Hippocampal formation (tissue), 2 donors: ENCODE measurements around the gene CCER1.
A peak's percentile ranks its signal among the peaks of the same experiment; 100 is the strongest.

ENCODE experiments used
- DNase-seq, 2 donors: peaks; one replicate each; lab custom pipeline; 2025; lab: John Stamatoyannopoulos, UW

Gene CCER1

DNA sequence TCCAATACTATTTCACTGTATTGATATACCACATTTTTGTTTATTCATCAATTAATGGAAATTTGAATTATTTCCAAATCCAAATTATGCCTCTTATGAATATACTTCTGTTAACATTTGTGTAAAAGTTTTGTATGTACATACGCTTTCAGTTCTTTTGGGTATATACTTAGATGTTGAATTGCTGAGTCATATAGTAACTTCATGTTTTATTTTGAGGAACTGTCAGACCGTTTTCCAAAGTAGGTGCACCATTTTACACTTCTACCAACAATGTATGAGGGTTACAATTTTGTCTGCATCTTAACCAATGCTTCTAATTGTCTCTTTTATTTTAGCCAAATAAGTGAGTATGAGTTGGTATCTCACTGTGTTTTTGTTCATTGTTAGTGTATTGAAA lies 10.2 kb upstream of the CCER1 start:
- DNase-seq = no peak

GRCh38 chr12:90964616-90965015 lies 9.6 kb upstream of the CCER1 start:
- no peak for DNase-seq

GRCh38 chr12:90963946-90964345 lies 9.0 kb upstream of the CCER1 start:
- no peak for DNase-seq

- DNase-seq = no peak
Measured at GRCh38 chr12:90961154-90961553, 6.2 kb upstream of the CCER1 start.

DNA sequence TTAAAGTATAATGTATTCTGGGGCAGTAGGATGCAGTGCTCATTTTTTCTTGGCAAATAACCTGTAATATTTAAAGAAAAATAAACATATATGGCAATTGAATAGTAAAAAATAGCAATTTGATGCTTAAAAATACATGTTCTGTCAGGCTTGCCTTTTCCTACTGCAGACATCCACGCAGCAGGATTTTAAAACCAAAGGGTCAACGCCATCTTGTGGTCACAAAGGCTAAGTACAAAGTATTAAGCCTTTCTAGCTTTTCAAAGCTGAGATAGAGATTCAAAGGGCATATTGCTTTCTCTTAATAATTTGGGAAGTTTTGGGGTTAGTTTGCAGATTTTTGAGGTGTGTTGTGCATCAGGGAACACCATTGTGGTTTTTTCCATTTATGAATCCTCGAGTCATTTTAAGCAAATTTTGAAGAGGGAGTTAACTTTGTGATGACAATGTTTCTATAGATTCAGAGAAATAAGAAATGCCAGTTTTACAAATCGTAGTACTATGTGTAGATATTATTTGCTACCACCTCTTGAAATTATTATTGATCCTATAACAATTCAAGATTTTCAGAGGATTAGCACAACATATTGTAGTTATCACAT lies 4.7 kb upstream of the CCER1 start:
- peak in 1 of 2 donors; percentile 78 for DNase-seq

GRCh38 chr12:90959032-90959431 lies 4.1 kb upstream of the CCER1 start:
- peak in 1 of 2 donors; percentile 10 for DNase-seq

GRCh38 chr12:90958347-90958746 lies 3.4 kb upstream of the CCER1 start:
- DNase-seq = no peak

DNA sequence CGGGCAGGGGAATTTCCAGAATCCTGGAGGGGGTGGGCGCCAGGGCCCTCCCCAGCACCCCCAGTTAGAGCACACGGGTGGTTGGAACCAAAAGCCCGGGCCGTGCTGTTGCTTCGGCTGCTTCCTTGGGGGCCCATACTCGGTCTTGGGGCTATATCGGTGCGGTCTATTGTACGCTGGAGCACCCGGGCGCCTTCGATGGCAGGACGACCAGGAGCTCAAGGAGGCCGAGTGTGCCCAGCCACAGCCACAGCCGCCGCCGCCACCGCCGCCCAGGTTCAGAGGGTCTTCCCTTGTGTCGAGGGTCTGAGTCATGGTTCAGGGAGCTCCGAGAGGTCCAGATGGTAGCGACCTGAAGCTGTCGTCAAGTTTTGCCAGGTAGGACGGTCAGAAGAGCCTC lies 548 bp downstream of the CCER1 start:
- no peak for DNase-seq

DNA sequence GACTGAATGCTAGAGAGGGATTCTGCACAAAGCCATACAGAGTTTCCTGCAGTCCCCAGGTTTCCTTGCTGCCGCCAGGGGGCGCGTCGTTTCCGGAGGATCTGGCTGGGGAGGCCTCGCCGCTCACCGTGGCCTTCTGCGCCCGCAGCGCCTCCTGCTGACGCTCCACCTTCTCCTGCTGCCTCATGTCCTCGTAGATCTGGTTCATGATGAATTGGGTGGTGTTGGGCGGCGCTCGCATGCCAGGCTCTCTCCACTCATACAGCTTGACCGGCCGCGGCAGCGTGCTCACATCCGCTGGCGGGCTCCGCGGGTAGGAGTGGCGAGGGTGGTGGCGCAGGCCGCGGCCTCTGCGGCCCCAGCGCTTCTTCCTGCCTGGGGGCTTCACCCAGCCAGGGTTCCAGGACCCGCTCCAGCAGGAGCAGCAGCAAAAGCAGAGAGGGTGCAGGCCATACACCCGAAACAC lies 987 bp downstream of the CCER1 start:
- no peak for DNase-seq

DNA sequence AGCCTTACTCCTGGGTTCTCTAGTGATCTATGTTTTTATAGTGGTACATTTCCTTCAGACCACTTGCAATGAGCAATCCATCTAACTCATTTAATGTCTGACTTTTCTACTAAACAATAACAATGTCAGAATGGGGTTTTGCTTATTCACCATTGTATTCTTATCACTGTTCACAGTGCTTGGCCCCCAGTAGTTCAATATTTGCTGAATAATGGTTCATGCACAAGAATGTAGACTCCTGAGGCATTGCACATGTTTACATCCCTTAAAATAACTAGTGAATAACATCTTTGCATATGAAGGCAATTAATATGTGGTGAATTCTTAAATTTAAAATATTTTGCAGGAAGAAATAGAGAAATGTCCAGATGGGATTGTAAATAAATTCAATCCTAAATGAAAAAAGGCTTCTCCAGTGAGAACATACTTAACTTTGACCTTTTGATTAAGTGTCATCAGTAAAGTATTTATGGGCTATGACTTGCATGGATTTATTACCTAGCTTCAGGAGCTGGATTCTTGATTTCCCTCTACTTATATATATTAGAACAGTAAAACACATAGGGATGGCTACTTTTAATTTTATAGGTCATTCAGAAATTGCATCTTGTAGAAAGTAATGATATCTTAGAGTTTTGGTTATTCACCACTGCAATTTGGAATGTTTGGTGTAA lies 3.4 kb downstream of the CCER1 start:
- DNase-seq = no peak

DNA sequence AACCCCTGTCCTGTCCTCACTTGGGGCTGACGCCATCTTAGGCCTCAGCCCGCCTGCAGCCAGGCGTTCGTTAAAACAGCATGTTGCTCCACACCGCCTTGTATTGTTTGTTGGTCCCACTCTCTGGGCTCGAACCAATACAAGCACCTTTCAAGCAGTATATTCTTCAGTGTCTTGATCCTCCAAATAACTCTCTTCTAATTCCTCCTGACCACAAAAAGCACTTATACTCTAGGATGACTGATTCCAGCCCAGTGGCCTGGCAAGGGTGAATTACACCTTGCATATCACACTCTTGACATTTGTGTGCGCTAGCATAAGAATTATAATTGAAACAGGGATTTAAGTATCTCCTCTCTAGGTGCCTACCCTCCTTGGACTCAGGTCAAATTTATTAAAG lies 7.1 kb downstream of the CCER1 start:
- no peak for DNase-seq

GRCh38 chr12:90945070-90945649 lies 9.8 kb downstream of the CCER1 start:
- peak in 1 of 2 donors; percentile 42 for DNase-seq

DNA sequence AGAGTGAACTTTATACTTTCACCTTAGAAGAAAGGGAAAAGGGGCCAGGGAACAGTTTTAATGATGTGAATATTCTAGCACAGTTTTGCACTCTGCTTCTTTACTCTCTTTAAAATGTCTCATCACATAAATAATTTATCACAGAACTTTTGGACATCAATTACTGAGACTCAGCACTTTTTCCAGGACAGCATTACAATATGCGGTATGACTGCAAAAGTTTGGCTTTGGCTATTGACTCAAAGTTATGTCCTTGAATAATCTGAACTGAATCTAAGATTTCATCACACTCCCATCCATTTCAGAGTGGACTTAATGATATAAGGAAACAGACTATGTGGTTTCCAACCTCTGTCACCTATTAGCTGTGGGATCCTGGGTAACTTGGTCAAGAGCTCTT lies 11.7 kb downstream of the CCER1 start:
- DNase-seq = no peak

DNA sequence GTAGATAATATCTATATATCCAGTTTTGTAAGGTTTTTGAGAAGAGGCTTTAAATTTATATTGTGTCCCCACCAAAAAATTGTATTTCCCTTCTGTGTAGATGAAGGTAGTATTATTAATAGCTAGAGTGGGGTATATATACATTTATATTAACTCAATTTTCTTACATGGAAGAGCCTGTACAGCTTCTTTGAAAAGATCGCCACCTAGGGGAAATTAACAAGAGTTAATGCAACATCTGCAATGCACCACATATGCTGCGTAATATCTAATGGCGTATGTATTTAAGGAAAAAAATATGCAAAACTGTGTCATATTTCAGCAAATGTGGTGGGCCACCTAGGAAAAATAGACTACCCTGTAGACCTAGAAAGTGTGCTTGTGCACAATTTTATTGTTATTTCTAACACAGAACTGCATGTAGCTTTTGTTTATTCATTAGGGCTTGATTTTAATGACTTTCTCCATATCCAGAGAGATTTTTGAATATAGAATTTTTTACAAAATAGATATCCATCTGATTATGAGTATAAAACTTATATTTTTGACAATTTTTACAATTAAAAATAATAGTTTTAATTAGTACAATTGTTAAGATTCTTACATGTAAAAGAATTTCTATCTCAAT lies 14.0 kb downstream of the CCER1 start:
- DNase-seq = no peak

DNA sequence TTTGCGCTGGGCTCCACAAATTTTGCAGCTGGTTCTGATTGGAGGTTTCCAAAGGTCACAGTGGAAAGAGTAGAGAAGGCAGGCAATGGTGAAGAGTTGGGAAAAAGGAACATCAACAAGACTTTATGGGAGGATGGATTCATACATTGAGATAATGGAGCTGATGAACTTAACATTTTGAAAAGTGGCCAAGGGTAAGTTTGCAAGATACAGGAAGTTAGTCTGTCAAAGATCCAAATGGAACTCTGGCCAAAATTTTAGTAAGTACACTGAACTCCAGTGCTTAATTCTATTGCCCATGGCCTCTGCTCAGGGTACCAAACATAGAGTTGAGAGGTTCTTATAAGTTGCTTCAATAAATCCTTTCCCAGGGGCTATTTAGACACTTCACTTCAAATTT lies 15.6 kb downstream of the CCER1 start:
- DNase-seq = no peak

DNA sequence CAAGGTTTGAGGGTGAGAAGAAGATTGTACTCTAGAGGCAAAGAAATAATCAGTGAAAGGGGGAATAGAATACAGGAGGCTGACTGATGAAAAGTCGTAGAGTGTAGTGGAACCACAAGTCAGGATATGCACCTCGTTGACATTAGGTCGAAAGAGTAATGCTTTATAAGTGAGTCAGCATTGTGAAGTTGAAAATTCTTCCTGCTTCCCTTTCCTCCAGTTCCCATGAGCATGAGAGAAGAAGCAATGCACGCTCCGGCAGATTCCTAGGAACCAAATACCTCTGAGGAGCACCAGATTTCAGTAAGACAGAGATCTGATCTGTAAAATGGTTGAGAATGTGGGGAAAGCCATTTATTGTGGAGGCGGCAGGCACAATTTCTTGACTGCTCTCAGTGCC lies 16.5 kb downstream of the CCER1 start:
- DNase-seq = no peak

- no peak for DNase-seq
Measured at GRCh38 chr12:90937651-90938050, 17.3 kb downstream of the CCER1 start.

GRCh38 chr12:90936230-90937005 lies 18.6 kb downstream of the CCER1 start:
- no peak for DNase-seq

- DNase-seq = no peak
Measured at GRCh38 chr12:90925562-90925961, 29.4 kb downstream of the CCER1 start.

DNA sequence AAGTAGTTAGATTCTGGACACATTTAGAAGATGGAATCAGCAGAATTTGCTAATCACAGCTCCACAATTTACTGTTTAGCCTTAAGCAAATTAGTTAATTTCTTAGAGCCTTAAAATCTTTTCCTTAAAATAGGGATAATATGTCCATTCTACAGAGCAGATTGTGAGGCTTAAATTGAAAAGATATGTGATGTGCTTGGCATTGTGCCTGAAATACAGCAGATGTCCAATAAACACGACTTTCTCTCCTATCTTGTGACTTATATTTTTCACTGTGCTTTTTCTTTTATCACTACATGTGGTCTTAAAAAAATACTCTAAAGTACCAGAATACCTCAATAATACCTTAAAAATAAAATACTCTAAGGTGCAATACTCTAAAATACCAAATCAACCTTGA lies 30.6 kb downstream of the CCER1 start:
- DNase-seq = no peak

- DNase-seq = no peak
Measured at GRCh38 chr12:90922145-90922627, 32.8 kb downstream of the CCER1 start.

- no peak for DNase-seq
Measured at GRCh38 chr12:90921536-90921935, 33.4 kb downstream of the CCER1 start.
